Neural cell (in vitro differentiated cells): ENCODE measurements around the gene LPGAT1. TPM values are rescaled to one million over a fixed set of nuclear protein-coding genes. Genes with fewer than 3 reads are reported as not detected.

ENCODE experiments used
- H2AFZ ChIP-seq: fragments of 200-600, 300-800 bp; sonication (generic), shearing (Covaris generic); 2 replicates; pipeline ENCODE4 v1.6.0; 2014; ENCODE audit warnings: low read depth, mild to moderate bottlenecking, antibody characterized with exemption, low read length, moderate library complexity
- H3F3A ChIP-seq: fragments of 200-600 bp; shearing (Covaris generic); 2 replicates; pipeline ENCODE4 v1.6.1; 2016; ENCODE audit warnings: mild to moderate bottlenecking, moderate library complexity, mixed read lengths, antibody characterized with exemption, low read length; ENCODE audit not compliant: insufficient read depth, poor library complexity, severe bottlenecking
- H3K27ac ChIP-seq: fragments of 200-600, 300-800 bp; sonication (generic), shearing (Covaris generic); 2 replicates; pipeline ENCODE4 v1.5.1; 2014; ENCODE audit warnings: mild to moderate bottlenecking, low read length, moderate library complexity
- H3K27me3 ChIP-seq: fragments of 300-800, 200-600 bp; sonication (generic), shearing (Covaris generic); 2 replicates; pipeline ENCODE4 v1.6.0; 2014; ENCODE audit warnings: mild to moderate bottlenecking, low read depth, low read length, moderate library complexity; ENCODE audit not compliant: insufficient read depth
- H3K36me3 ChIP-seq: fragments of 300-800, 200-600 bp; sonication (generic), shearing (Covaris generic); 2 replicates; pipeline ENCODE4 v1.5.1; 2014; ENCODE audit warnings: mild to moderate bottlenecking, antibody characterized with exemption, low read length, moderate library complexity; ENCODE audit not compliant: insufficient read depth
- H3K4me2 ChIP-seq: fragments of 300-800, 200-600 bp; sonication (generic), shearing (Covaris generic); 2 replicates; pipeline ENCODE4 v1.6.0; 2014; ENCODE audit warnings: mild to moderate bottlenecking, low read length
- H3K4me3 ChIP-seq: fragments of 300-800, 200-600 bp; sonication (generic), shearing (Covaris generic); 2 replicates; pipeline ENCODE4 v1.5.1; 2014; ENCODE audit warnings: mild to moderate bottlenecking, low read length, moderate library complexity
- H3K79me2 ChIP-seq: fragments of 200-600 bp; shearing (Covaris generic); replicated peaks from 2 replicates; pipeline ENCODE4 v1.6.0; 2014; ENCODE audit warnings: mild to moderate bottlenecking, low read length, moderate library complexity; ENCODE audit not compliant: insufficient read depth
- H3K9ac ChIP-seq: fragments of 300-800, 200-600 bp; sonication (generic), shearing (Covaris generic); 2 replicates; pipeline ENCODE4 v1.6.1; 2016; ENCODE audit warnings: mild to moderate bottlenecking, low read length, mixed read lengths
- H3K9me2 ChIP-seq: fragments of 200-600 bp; shearing (Covaris generic); 2 replicates; pipeline ENCODE4 v1.6.1; 2016; ENCODE audit warnings: mild to moderate bottlenecking, low read length, mixed read lengths; ENCODE audit not compliant: insufficient read depth
- H3K9me3 ChIP-seq: fragments of 200-600, 300-800 bp; sonication (generic), shearing (Covaris generic); 2 replicates; pipeline ENCODE4 v1.6.1; 2016; ENCODE audit warnings: mild to moderate bottlenecking, mixed run types, low read length, moderate library complexity, mixed read lengths
- H4K20me1 ChIP-seq: fragments of 200-600 bp; shearing (Covaris generic); 2 replicates; pipeline ENCODE4 v1.6.1; 2016; ENCODE audit warnings: mild to moderate bottlenecking, mixed run types; ENCODE audit not compliant: insufficient read depth
- CTCF ChIP-seq: fragments of 450-650 bp; IDR thresholded peaks from 2 replicates; pipeline ENCODE4 v1.5.1; 2014; ENCODE audit warnings: antibody characterized with exemption, mild to moderate bottlenecking, moderate library complexity; ENCODE audit not compliant: poor library complexity, severe bottlenecking
- EP300 ChIP-seq: fragments of 450-650 bp; conservative IDR thresholded peaks from 2 replicates; pipeline ENCODE4 v1.6.1; 2014; ENCODE audit warnings: antibody characterized with exemption, mild to moderate bottlenecking, moderate library complexity; ENCODE audit not compliant: poor library complexity, severe bottlenecking
- EZH2 ChIP-seq: fragments of 200-600, 300-800 bp; shearing (Covaris generic), sonication (generic); IDR thresholded peaks from 2 replicates; pipeline ENCODE4 v1.6.1; 2014; ENCODE audit warnings: antibody characterized with exemption, low read length, borderline replicate concordance, mild to moderate bottlenecking; ENCODE audit not compliant: insufficient read depth, poor library complexity, severe bottlenecking
- MXI1 ChIP-seq: fragments of 450-650 bp; conservative IDR thresholded peaks from 2 replicates; pipeline ENCODE4 v1.6.1; 2014; ENCODE audit warnings: antibody characterized with exemption, mild to moderate bottlenecking; ENCODE audit not compliant: poor library complexity, severe bottlenecking
- POLR2AphosphoS5 ChIP-seq: IDR thresholded peaks from 2 replicates; pipeline ENCODE4 v1.6.1; 2012
- RAD21 ChIP-seq: fragments of 450-650 bp; conservative IDR thresholded peaks from 2 replicates; pipeline ENCODE4 v1.6.1; 2014; ENCODE audit warnings: antibody characterized with exemption, mild to moderate bottlenecking, moderate library complexity
- REST ChIP-seq: IDR thresholded peaks from 2 replicates; pipeline ENCODE4 v1.6.1; 2012; ENCODE audit warnings: borderline replicate concordance
- SMC3 ChIP-seq: fragments of 450-650 bp; conservative IDR thresholded peaks from 2 replicates; pipeline ENCODE4 v1.6.1; 2014; ENCODE audit warnings: antibody characterized with exemption, mild to moderate bottlenecking, moderate library complexity; ENCODE audit not compliant: poor library complexity
- TAF1 ChIP-seq: IDR thresholded peaks from 2 replicates; pipeline ENCODE4 v1.6.1; 2012; ENCODE audit warnings: low read depth
- polyA plus RNA-seq: library from polyadenylated mRNA; depleted of rRNA; stranded (reverse); fragments of >200 nt; gene quantifications from 2 replicates; pipeline ENCODE4 v1.2.3, GENCODE V29; 2014

LPGAT1 gene
- polyA plus RNA-seq, 1 donor from 2014 or later: 53.1 TPM

GRCh38 chr1:211751438-211751837 lies 79.1 kb downstream of the LPGAT1 start:
- TF ChIP-seq EZH2 (no peak), MXI1 (no peak), EP300 (no peak), SMC3 (no peak), CTCF (no peak), REST (no peak), TAF1 (no peak), RAD21 (no peak), POLR2AphosphoS5 (no peak)
- no peak overlapping the region for H2AFZ ChIP-seq
- peaks cover 12% of the 10 kb centered on the region for H3K36me3 ChIP-seq
- no peaks in the 10 kb centered on the region for H4K20me1 ChIP-seq
- H3K9ac ChIP-seq: no peak overlapping the region
- H3K4me3 ChIP-seq: no peak overlapping the region
- H3K9me2 ChIP-seq: no peaks in the 10 kb centered on the region
- H3F3A ChIP-seq: no peaks in the 10 kb centered on the region
- H3K4me2 ChIP-seq: no peak overlapping the region
- H3K79me2 ChIP-seq: no peaks in the 10 kb centered on the region
- no peaks in the 10 kb centered on the region for H3K9me3 ChIP-seq
- H3K27ac ChIP-seq: no peak overlapping the region
- H3K27me3 ChIP-seq: no peaks in the 10 kb centered on the region

- H4K20me1 ChIP-seq: no peaks in the 10 kb centered on the region
- H3K4me2 ChIP-seq: no peak overlapping the region
- peaks cover 12% of the 10 kb centered on the region for H3K36me3 ChIP-seq
- H3K27me3 ChIP-seq: no peaks in the 10 kb centered on the region
- TF ChIP-seq MXI1 (no peak), SMC3 (no peak), TAF1 (no peak), RAD21 (no peak), POLR2AphosphoS5 (no peak), REST (no peak), CTCF (no peak), EP300 (no peak), EZH2 (no peak)
- H3K27ac ChIP-seq: no peak overlapping the region
- H3K4me3 ChIP-seq: no peak overlapping the region
- no peaks in the 10 kb centered on the region for H3K79me2 ChIP-seq
- no peak overlapping the region for H3K9ac ChIP-seq
- no peak overlapping the region for H2AFZ ChIP-seq
- no peaks in the 10 kb centered on the region for H3F3A ChIP-seq
- no peaks in the 10 kb centered on the region for H3K9me3 ChIP-seq
- no peaks in the 10 kb centered on the region for H3K9me2 ChIP-seq
Measured at GRCh38 chr1:211750599-211750998, 80.0 kb downstream of the LPGAT1 start.
